ENCODE data around the gene RAVER1. TPM values are rescaled to one million over a fixed set of nuclear protein-coding genes. Genes with fewer than 3 reads are reported as not detected.

Gene RAVER1
- total and polyA plus RNA-seq, 2 of the 8 experiments (the other 6 are each of a cell fraction or from before 2014, with no cell fraction given) = 5.7 to 70.5 TPM

DNA sequence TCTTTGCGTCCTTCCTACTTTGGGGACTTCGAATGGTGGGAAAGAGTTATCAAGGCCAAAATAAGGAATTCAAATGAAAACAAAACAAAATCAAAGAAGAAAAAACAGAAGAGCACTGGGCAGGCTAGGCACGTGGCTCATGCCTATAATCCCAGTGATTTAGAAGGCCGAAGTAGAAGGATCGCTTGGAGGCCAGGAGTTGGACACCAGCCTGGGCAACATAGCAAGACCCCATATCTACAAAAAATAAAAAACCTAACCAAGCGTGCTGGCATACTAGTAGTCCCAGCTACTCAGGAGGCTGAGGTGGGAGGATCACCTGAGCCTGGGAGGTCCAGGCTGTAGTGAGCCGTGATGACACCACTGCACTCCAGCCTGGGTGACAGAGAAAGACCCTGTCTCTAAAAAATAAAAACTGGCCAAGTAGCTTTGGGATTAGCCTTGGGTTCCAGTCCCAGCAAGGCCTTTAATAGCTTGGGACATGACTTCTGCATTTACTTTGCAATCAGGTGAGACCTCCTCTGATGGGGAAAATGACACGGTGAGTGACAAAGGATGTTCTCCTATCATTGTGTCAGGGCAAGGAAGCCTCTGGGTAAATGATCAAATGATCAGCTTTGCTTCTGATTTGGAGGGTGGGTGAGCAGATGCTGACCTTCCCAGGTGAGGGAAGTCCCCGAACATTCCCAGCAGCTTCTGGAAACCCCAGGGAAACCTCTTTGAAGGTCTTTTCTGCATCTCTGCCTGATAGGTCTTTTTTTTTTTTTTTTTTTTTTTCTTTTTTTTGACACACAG, 55.3 kb downstream of the RAVER1 start:
- Histone ChIP-seq H4K5ac (ENCODE audit: insufficient read length, low read depth, low read length) (no peak overlapping the region), H3K14ac (ENCODE audit: insufficient read length) (no peak overlapping the region), H4K8ac (ENCODE audit: extremely low read depth, insufficient read depth, low read length) (no peak overlapping the region), H2BK120ac (replicated peaks; ENCODE audit: low read depth, low read length) (no peak overlapping the region), H3K27ac (ENCODE audit: low read depth, low read length) (no peak overlapping the region), H3K4me2 (ENCODE audit: insufficient read depth in 1 of 2, low read depth in 2 of 2, low read length in 2 of 2) (no peak overlapping the region), H2BK12ac (ENCODE audit: low read depth, low read length) (no peak overlapping the region), H3K36me3 (ENCODE audit: control insufficient read depth in 2 of 4, insufficient read depth in 4 of 4, low read length in 3 of 4) (no peaks in the 10 kb centered on the region), H2BK20ac (ENCODE audit: low read length) (no peak overlapping the region), H2BK5ac (ENCODE audit: low read depth, low read length) (no peak overlapping the region), H3K23me2 (ENCODE audit: low read depth, low read length) (no peaks in the 10 kb centered on the region), H3K79me1 (ENCODE audit: low read depth, low read length) (no peaks in the 10 kb centered on the region; the same call in 1 of the 2 replicates), H3K79me2 (ENCODE audit: control insufficient read depth in 1 of 2, insufficient read depth in 2 of 2, low read length in 2 of 2) (no peaks in the 10 kb centered on the region), H3K18ac (ENCODE audit: extremely low read depth, low read length) (no peak overlapping the region), H3K56ac (replicated peaks; ENCODE audit: insufficient read length, low read depth, low read length) (no peak overlapping the region), H3K23ac (ENCODE audit: insufficient read length) (no peak overlapping the region), H2BK15ac (ENCODE audit: low read length) (no peak overlapping the region), H3K4me3 (ENCODE audit: extremely low read depth in 1 of 4, insufficient read depth in 2 of 4, low read depth in 3 of 4, low read length in 4 of 4) (no peak overlapping the region), H3K4me1 (replicated peaks in 1 of 4; ENCODE audit: control insufficient read depth in 3 of 4, insufficient read depth in 4 of 4, low read length in 3 of 4) (no peaks in the 10 kb centered on the region), H4K20me1 (replicated peaks in 1 of 2; ENCODE audit: control insufficient read depth in 1 of 2, insufficient read depth in 2 of 2, low read length in 2 of 2) (no peaks in the 10 kb centered on the region), H3K27me3 (replicated peaks in 1 of 4; ENCODE audit: control insufficient read depth in 3 of 4, extremely low read depth in 1 of 4, insufficient read depth in 3 of 4, low read length in 3 of 4) (no peaks in the 10 kb centered on the region), H3K9me3 (ENCODE audit: insufficient read depth in 2 of 2, low read depth in 1 of 2, low read length in 1 of 2) (no peaks in the 10 kb centered on the region), H2AFZ (ENCODE audit: low read length) (no peak overlapping the region), H2AK5ac (ENCODE audit: low read depth, low read length) (no peak overlapping the region), H3K9ac (replicated peaks in 1 of 4; ENCODE audit: extremely low read depth in 1 of 4, low read depth in 3 of 4, low read length in 3 of 4) (no peak overlapping the region), H3K4ac (replicated peaks; ENCODE audit: insufficient read length, low read depth, low read length) (no peak overlapping the region), H4K91ac (replicated peaks; ENCODE audit: insufficient read length, low read length) (no peak overlapping the region)
- POLR2A ChIA-PET (ENCODE audit: partially characterized antibody) = interaction anchor here (0.8 to 1.0 kb wide), 2 partner anchors 10 to 11 kb away, joined by 3 read pairs; partner anchors contain the start of gene ICAM5
- DNase-seq (ENCODE audit: low read depth in 1 of 2, low spot score in 2 of 2) (no peak), FAIRE-seq (no peak)
- TF ChIP-seq TAF7 (optimal IDR thresholded peaks at IDR 0.05; ENCODE audit: borderline replicate concordance, low read depth, low read length) = no peak
- TF ChIP-seq RXRA (IDR thresholded peaks at IDR 0.05; ENCODE audit: insufficient read depth, low read depth, low read length) = no peak
- CTCF ChIA-PET (ENCODE audit: partially characterized antibody) = interaction anchor here (0.9 to 3.8 kb wide), 8 partner anchors 9 to 113 kb away, joined by 3 to 18 read pairs (median 4); partner anchors contain the start of gene ICAM4
- 92% methylated on average over 9 of the region's 9 CpGs; no CpG with 5 or more reads in 1 of the 2 experiments for WGBS, 2 experiments (ENCODE audit: extremely low coverage in 1 of 2, insufficient coverage in 1 of 2, insufficient read length in 1 of 2, insufficient replicate concordance in 2 of 2, low coverage in 1 of 2, low lambda C conversion rate in 2 of 2, missing lambda C conversion rate in 1 of 2)

Data from H1 (cell line).